GM18861 (cell line): Measurements from ENCODE around the gene KRTAP5-5.
"Not testable (repeated sequence)": the region's sequence is repeated elsewhere in the genome, so short reads cannot be mapped to it uniquely, and the experiment has no call there.

Experiments used
- ATAC-seq: cut with Tn5 transposase; IDR thresholded peaks from one replicate; pipeline ENCODE4 v1.9.1; 2021; ENCODE audit not compliant: unreplicated experiment

Gene KRTAP5-5

DNA sequence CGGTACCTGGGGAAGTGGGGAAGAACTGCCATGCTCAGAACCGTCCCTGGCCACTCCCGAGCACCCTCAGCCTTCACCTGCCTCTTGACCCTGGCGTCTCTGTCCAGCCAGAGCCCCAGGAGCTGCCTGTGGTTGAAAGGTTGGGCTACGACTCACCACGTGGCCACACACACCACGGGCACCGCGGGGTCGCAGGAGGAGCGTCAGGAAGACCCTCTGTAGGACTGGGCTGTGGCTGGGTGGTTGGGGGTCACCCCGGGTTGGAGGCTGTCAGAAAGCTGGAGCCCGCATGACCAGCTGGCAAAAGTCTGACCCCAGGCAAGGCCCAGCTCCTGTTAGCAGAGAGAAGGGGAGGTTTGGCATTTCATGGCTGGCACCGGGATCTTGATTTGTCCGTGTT, 11.5 kb downstream of the KRTAP5-5 start:
- no peak for ATAC-seq

DNA sequence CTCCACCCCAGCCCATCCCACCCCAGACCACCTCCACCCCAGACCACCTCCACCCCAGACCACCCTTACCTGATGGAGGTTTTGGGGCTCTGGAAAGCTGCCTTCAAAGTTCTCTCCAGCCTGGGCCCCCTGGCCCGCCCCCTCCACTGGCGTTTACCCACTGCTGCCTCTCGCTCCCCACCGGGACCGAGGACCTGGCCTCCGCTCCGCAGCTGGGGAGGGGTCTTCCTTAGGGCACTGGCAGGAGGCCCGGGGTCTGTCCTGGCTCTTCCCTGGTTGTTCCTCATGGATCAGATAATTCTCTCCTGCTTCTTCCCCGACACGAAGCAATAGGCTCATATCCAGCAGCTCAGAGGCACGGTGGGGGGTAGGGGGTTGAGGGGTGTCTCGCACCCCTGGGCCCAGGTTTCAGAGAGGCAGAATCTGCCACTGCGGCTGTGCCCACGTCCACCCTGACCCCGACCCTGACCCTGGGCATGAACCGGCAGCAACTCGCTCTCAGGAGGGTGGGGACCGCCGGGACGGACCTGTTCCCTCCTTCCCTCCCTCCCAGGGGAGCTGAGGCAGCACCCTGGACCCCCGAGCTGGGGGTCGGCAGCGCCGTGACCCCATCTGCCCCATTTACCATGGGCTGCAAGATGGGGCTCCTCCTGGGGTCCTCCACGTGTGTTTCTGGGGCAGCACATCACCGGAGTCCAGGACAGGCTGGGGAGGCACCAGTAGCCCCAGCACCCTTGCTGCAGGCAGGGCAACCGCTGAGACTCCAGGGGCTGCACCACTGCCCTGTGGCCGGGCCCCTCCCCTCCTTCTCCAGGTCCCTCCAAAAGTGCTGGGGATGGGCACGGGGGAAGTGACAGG, 12.9 kb downstream of the KRTAP5-5 start:
- ATAC-seq = no peak

DNA sequence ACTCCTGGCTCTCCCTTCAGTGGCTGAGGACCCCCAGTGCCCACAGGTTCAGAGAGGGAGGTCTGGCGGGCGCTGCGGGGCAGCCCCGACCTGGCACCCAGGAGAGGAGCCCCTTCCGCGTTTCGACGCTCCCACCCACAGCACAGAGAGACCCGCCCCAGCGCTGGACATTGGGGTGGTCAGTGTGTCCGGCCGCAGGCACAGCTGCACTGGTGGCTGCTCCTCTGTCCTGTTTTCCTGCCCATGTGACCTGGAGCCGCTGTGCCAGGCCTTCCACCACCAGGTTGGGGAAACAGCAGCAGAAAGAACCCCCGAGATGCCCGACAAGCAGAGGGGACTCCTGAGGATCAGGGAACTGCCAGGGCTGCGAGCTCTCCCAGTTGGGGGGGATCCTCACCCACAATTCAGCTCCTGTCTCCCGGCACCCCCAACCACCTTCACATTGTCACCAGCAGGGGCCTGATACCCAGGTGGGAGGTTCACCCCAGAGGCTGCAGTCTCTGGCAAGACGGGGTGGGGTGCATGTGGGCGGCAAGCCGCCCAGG, 13.6 kb downstream of the KRTAP5-5 start:
- ATAC-seq = no peak

DNA sequence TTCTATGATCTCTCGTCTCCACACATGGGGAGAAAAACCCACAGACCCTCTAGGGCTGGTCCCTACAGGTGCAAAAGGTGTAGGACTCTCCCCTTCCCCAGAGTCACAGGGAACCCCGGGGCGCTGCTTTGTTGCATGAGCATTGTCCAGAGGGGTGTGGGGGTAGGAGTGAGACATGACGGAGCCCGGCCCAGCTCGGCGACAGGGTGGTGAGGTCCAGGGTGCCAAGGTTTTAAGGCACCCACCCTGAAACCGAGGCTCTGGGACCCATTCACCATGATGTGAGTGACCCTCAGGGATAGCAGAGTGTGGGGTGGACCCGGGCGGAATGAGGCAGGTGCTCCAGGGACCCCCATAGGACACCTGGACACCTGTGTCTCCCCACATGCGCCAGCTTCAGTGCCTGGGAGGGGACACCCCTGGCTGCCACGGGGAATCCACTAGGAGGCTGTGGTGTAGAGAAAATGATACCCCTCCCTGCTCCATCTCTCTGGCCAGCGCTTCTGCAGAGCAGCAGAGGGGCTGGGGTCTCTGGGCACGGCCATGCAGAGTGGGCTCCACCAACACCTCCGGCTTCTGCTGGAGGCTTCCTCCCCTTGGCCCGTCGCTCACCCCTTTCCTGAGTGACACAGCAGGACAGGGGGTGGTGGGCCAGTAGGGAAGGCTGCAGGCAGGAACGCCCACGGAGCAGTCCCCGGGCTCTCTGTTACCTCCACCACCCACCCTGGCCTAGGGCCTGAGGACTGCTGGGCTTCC, 15.2 kb downstream of the KRTAP5-5 start:
- ATAC-seq = no peak

DNA sequence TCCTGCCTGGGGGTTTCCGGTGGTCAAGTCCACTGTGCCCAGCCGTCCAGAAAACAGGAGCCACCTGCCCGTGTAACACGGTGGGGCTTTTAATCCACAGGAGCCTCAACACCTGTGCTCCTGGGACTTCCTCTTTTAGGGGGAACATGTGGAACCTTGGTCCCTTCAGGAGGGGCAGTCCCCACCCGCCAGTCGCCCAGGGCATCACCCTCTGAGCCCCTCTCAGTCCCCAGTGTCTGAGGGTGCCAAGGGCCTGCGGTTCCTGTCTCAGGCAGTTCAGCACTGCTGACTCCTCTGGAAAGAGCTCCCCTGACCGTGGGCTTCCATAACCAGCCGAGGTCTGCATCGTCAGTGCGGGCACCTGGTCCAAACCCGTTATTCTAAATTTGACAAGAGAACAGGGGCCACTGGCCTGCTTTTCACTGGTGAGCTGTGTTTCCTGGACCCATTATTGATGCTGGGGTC, 15.8 kb downstream of the KRTAP5-5 start:
- no peak for ATAC-seq

DNA sequence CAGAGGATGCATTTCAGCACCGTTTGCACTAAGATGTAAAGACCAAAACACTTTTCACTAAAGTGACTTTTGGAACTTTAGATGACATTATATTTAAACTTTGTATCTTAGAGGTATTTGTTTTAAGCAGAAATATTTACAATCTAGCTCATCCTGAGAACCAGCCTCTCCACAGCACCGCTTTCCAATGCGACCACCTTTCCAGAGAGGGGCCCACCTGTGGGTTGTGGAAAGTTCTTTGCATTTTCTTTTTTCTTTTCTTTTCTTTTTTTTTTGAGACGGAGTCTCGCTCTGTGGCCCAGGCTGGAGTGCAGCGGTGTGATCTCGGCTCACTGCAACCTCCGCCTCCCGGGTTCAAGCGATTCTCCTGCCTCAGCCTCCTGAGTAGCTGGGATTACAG, 17.0 kb downstream of the KRTAP5-5 start:
- ATAC-seq = not testable (repeated sequence)

DNA sequence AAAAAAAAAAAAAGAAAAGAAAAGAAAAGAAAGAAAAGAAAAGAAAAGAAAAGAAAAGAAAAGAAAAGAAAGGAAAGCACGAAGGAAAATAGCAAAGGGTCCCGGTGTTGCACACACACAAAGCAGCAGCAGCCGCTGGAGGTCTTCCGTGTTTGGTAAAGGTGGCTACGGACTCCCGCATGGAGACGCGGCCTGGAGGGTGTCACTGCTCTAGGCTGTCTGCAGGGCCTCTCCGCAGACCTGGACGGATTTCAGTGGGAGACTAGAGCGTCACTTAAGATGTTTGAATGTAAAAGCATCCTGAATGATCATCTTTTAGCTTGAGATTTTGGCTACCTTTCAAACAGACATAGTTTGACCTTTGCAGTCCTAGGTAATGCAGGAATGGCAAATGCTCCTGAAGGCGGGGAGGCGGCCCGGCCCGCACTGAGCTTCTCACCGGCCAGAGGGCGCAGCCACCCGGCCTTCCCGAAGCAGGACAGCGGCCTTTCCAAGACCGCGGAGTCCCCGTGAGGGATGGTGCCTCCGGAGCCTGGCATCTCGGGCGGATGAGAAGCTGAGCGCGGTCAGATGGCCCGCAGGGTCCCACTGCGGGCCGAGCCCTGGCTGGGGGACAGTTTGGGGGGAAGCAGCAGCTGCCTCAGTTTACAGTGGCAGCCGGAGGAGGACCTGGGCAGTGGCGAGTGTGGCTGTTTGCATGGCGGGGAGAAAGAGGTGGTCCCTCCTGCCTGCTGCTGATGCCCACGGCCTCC, 18.5 kb downstream of the KRTAP5-5 start:
- no peak for ATAC-seq

DNA sequence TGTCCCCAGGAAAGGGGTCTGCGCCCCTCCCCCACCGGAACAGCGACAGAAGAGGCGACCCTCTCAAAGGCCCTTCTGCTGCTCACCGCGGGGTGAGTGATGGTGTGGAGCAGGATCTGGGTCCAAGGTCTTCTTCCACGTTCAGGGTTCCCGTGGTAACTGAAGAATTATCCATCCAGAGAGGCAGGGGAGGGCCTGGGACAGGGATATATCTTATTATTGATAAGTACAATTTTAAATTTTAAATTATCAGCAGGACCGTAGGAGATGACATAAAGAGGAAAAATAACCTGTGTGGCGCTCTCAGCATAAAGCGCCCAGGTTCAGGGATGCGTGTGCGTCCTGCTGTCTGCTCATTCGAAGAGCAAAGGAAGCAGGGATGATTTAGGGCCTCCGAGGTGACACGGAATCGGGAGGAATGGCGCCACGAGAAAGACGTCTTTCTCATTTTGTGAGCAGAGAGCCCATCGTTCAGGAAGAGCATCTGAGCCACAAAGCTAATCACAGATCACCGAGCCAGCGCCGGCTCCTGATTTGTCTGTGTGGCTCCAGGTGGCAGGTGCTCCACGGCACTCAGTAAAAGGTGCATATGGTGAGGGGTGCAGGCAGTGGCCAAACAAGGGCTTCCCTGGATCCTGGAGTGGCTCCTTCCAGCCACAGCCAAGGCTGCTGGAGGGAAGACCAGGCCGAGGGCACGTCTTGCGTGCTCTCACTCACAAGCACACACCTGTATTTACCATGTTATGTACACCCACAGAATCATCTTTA, 19.3 kb downstream of the KRTAP5-5 start:
- no peak for ATAC-seq

DNA sequence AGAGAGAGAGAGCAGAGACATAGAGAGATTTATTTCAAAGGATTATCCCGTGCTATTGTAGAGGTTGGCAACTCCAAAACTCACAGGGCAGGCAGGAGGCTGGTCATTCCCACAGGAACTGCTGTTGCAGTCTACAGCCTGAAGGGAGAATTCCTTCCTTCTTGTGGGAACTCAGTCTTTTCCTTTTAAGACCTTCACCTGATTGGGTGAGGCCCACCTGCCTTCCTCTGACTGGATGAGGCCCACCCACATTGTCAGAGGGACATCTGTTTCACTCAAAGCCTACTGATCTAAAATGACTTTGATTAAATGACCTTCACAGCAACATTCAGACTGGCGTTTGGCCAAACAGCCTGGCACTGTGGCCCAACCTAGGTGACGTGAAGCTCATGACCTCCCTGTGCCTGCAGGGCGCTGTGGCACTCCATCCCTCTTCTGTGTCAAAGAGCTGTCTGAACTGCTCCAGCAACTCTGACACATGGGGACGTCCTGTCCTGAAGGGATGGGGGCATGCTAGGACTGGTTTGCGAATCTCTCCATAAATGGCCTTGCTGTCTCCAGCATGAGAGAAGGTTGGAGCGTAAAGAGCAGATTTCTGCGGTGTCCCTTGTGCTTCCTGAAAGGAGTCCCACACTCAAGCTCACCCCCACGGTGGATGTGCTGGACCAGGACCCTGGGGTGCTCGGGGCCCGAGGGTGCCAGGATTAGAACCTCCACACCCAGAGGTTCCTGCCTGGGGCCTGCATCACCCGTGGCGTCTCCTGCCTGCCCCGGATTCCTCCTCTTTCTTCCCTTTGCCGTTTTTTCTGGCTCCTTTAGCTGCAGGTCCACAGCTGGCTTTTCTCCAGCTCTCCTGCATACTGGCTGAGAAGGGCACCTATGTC, 20.7 kb downstream of the KRTAP5-5 start:
- no peak for ATAC-seq

DNA sequence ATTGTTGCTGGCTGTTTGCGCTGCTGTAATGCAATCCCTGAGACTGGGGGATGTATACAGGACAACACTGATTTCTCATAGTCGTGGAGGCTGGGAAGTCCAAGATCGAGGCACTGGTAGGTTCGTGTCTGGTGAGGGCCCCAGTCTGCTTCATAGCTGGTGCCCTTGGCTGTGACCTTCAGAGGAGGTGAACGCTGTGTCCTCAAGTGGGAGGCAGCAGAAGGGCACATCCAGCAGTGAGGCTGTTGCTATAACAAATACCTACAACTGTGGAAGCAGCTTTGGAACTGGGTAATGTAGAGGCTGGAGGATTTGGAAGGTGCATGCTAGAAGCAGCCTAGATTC, 21.3 kb downstream of the KRTAP5-5 start:
- no peak for ATAC-seq

DNA sequence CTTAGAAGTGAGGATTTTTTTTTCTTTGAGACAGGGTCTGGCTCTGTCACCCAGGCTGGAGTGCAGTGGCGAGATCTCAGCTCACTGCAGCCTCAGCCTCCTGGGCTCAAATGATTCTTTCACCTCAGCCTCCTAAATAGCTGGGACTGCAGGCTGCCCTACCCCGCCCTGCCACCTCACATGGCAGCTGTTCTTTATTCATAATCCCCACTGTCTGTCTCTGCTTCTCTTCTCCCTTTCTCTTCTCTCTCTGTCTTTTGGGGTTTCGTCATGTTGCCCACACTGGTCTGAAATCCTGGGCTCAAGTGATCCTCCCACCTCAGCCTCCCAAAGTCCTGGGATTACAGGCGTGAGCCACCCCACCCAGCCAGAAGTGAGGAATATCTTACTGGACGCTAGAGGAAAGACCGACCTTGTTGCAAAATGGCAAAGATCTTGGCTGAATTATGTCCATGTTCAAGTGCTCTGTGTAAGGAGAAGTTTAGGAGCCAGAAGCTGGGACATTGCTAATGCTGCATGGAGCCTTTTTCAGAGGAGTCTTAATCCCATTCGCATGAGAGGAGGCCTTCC, 21.9 kb downstream of the KRTAP5-5 start:
- no peak for ATAC-seq

DNA sequence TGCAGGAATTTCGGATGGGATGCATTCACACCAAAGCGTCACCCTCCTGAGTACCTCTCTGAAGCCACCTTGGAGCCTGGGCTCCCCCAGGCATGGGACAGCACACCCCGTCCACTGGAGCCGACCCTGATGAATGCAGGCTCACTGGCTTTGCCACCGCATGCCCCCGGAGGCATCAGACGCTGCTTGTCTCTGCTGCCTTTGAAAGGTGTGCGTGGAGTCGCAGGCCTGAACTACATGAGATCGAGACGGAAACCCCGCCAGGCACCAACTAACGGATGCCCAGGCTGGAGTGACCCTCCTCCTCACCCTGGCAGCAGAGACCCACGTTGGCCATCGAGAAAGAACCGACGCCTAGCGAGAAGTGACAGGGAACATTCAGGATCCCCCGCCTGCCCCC, 22.5 kb downstream of the KRTAP5-5 start:
- ATAC-seq = no peak

DNA sequence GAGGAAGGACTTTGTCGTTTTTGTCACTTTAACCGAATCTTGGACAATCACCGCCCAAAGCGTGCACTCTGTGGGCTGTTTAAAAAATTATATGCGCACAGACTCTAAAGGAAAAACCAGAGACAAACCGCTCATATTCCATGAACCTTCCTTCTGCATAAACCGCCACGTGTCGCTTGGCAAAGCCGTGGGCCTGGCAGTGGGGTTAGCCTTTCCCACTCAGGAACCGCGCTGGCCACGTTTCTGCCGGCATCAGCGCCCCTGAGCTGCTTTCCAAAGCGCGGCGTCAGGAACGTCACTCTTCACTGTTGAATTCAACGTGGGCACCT, 22.8 kb downstream of the KRTAP5-5 start:
- ATAC-seq = no peak

DNA sequence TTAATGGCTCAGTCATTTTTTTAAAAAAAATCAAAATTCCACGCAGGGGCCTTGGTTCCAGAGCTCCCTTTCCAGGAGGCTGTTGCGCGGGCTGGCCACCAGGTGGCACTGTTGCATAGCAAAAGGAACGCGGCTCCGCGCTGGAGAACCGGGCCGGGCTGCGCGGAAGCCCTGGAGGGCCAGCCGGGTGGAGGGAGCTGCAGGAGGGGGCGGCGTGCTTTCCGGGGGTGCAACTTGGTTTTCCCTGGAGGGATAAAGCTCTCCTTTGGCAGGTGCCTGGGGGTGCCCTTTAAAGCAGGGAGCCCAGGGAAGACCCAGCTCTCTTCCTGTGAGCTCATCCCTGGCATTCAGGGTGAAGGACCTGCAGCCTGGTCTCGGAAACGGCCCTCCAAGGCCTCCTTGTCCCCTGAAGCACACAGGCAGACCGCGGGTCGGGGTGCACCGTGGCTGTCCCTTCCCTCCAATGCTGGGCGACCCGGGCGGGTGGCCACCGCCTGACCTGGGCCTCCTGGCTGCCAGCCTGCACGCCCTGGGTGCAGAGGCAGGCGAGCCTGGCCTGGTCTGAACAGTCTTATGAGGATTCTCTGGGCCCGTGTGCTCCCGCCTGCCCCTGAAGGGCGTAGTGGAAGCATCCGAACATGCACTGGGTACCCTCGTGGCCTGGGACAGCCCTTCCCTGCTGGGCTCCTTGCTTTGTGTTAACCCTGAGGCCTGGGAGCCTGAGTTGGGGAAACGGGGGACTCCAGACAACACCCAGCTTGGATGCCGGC, 23.4 kb downstream of the KRTAP5-5 start:
- ATAC-seq = no peak

DNA sequence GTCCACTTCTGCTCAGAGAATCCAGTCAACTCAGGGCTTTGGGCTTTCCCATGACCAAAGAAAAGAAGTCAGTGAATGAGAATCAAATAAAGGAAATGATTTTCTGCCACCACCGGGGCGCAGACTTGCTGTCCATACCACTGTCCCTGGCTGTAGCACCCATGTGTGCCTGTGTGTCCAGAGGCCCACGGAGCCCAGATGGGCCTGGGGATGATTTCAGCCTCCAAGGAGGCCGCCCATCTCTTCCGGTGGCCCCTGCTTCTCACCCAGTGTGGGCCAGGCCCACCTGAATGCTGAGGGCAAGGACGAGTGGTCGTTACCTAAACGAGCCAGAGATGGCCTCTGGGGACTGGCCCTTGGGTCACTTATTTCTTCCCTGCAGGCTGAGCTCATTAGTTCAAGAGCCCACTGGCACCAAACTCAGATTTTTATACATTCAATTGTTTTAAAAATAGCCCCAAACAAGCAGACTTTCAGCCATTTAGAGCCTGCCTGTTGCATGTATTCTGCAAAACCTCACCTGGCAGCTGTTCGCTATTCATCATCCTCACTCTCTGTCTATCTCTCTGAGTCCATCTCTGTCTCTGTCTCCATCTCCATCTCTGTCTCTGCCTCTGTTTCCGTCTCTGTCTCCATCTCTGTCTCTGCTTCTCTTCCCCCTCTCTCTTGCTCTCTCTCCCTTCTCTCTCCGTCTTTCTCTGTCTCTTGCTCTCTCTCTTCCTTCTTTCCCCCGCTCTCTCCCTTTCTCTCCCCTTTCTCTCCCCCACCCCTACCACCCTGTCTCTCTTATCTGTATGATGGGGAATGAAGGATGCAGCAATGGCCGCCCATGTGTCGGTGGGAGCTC, 24.2 kb downstream of the KRTAP5-5 start:
- ATAC-seq = no peak

DNA sequence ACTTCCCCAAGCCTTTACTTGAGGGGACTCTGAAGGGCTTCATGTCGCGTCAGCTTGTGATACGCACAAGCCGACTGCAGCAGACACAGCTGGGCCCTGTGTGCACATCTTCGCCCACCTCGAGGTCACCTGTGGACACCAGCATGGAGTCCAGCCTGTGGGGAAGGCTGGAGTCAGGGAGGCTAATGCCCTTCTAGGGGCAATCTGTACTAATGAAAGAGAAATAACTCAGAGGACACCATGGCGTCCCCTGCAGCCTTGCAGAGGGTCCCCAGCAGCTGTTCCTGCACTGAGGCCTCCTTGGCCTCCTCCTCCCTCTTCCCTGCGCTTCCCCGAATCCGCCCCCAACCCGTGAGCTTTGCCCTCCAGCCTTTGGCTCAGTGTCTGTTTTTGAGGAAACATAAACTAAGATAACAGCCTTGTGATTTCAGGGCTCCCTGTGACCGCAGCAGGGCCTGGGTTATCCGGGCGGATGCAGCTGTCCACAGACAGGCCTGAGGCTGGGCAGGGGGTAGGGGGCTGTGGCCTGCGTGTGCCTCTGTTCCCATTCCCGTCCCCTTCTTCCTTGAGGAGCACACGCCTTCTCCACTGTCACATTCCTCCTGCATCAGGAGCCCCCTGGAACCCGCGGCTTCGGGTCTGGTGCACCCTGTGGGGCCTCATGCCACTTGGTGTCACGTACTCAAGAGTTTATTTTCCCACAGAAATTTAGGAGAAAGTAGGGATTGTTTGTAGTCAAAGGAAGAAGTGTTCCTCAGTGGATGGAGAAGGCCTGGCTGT, 25.0 kb downstream of the KRTAP5-5 start:
- no peak for ATAC-seq
